Measurements from ENCODE around the gene FNDC3A. TPM values are rescaled to one million over a fixed set of nuclear protein-coding genes. Genes with fewer than 3 reads are reported as not detected.

The FNDC3A gene, protein sequence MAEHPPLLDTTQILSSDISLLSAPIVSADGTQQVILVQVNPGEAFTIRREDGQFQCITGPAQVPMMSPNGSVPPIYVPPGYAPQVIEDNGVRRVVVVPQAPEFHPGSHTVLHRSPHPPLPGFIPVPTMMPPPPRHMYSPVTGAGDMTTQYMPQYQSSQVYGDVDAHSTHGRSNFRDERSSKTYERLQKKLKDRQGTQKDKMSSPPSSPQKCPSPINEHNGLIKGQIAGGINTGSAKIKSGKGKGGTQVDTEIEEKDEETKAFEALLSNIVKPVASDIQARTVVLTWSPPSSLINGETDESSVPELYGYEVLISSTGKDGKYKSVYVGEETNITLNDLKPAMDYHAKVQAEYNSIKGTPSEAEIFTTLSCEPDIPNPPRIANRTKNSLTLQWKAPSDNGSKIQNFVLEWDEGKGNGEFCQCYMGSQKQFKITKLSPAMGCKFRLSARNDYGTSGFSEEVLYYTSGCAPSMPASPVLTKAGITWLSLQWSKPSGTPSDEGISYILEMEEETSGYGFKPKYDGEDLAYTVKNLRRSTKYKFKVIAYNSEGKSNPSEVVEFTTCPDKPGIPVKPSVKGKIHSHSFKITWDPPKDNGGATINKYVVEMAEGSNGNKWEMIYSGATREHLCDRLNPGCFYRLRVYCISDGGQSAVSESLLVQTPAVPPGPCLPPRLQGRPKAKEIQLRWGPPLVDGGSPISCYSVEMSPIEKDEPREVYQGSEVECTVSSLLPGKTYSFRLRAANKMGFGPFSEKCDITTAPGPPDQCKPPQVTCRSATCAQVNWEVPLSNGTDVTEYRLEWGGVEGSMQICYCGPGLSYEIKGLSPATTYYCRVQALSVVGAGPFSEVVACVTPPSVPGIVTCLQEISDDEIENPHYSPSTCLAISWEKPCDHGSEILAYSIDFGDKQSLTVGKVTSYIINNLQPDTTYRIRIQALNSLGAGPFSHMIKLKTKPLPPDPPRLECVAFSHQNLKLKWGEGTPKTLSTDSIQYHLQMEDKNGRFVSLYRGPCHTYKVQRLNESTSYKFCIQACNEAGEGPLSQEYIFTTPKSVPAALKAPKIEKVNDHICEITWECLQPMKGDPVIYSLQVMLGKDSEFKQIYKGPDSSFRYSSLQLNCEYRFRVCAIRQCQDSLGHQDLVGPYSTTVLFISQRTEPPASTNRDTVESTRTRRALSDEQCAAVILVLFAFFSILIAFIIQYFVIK
- total RNA-seq (2021) = 29.7 and 34.3 TPM in 2 replicates
- percentile 85 among the genes with signal in this experiment for Bru-seq, nascent RNA
- percentile 87 among the genes with signal in this experiment for BruChase-seq, experiment 1, labeled RNA remaining after a 2-hour chase
- percentile 79 among the genes with signal in this experiment for BruChase-seq, experiment 2, labeled RNA remaining after a 6-hour chase
- long read RNA-seq, full-length matches to known transcripts = 12 of 18 reads
- long read RNA-seq, partial matches to known transcripts = 2 of 18 reads
- long read RNA-seq, other reads (novel, unspliced or antisense) = 4 of 18 reads

DNA sequence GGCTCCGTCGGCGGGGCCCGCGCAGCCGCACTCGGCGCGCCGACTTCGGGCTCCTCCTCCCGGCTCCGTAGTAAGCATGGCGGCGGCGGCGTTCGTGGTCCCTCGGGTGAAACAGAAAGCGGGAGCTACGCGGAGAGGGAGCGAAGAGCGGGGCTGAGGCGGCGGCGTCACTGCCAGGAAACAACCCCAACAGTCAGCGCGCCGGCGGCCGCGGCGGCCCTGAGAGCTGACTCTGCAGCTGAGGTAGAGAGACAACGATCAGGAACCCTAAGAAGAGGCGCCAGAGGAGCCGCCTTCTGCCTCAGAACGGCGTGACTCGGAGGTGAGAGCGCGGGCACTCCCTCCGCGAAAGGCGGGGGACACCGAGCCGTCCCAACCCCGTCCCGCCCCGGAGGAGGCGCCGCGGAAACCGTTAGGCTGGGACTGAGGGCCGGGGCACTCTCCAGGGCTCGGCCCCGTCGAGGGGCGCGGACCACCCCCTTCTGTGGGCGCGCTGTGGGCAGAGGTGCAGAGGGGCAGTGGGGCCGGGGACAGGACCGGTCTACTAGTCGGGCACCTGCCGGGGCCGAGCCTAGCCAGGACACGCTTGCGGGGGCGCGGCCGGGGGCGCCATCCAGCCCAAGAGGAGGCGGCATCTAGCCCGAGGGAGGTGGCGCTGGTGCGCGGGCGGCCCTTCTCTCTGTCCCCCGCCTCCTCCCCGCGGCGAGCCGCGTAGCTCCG, at the start of gene FNDC3A:
Gene FNDC3A, plus strand, starts transcription at position 57 of the 720 bp plus-strand sequence. CDS start 30,279 bp downstream, outside the sequence.
- H3K9me3 ChIP-seq (ENCODE audit: insufficient read depth, low read depth) = peaks cover 11% of the 10 kb centered on the region; the same call in 1 of the 2 replicates
- POLR2A ChIA-PET (ENCODE audit: unreplicated experiment) = interaction anchor here (0.6 to 0.9 kb wide), 2 partner anchors 9 to 467 kb away, joined by 3 to 12 read pairs; no protein-coding TSS in a partner anchor
- CTCF ChIA-PET = interaction anchor here (0.6 to 0.7 kb wide), 2 partner anchors 136 to 1411 kb away, joined by 3 to 4 read pairs; no protein-coding TSS in a partner anchor

DNA sequence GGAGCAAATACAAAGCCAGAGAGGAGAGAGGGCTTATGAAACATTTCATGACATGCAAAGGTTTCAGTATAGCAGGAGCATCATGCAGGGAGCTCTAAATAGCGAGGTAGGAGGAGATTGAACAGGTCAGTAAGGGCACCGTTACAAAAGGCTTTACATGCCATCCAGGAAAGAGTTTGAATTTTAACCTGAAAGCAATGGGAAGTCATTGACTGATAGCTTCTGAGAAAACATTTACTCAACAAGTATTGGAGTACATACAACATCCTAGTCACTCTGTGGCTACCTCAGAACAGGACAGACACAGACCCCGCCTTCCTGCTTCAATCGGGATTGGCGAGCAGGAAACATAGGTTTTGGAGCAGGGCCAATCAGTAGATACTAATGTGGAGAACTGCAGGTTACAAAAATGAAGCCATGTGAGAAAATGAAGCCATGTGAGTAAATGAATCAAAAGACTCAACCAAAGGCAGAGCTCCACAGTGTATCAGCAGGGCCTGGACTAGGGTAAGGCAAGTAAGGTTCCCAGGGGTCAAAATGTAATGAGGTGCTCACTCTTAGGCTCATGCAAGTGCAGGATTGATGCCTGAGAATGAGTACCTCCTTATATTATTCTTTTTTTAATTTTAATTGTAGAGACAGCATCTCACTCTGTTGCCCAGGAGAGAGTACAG, 46.8 kb upstream of the FNDC3A start:
- no TSS peak for BruUV-seq (replicated peaks)
- CTCF ChIA-PET = no interaction called here
- H3K27ac ChIP-seq = no peak overlapping the region

More for the DNA sequence above, at the start of gene FNDC3A:
- peak; percentile 67 to 89 for DNase-seq
- peaks cover 20% of the 10 kb centered on the region for H3K4me1 ChIP-seq (replicated peaks; ENCODE audit: insufficient read depth)
- H3K36me3 ChIP-seq (ENCODE audit: low read depth) = no peaks in the 10 kb centered on the region
- TF ChIP-seq EZH2 (IDR thresholded peaks at IDR 0.05; ENCODE audit: low read depth) (no peak), CTCF (conservative IDR thresholded peaks at IDR 0.05) (no peak)
- H3K4me3 ChIP-seq = peak within 1 kb of the TSS; percentile 59
- H3K9me2 ChIP-seq (ENCODE audit: insufficient read depth) = no peaks in the 10 kb centered on the region
- peaks cover 14% of the 10 kb centered on the region; the same call in 1 of the 2 replicates for H3F3A ChIP-seq (ENCODE audit: insufficient read depth, low read depth)
- peaks cover 34% of the 10 kb centered on the region for H3K79me2 ChIP-seq (ENCODE audit: low read depth)
- no peaks in the 10 kb centered on the region for H4K20me1 ChIP-seq (ENCODE audit: insufficient read depth)
- intact Hi-C loops (cut with micrococcal nuclease; ENCODE audit: unreplicated experiment) = loop anchor here (2.0 to 5.0 kb wide), 3 partner anchors 123 to 271 kb away; partner anchors contain the start of gene CDADC1
- H2AFZ ChIP-seq = peak within 1 kb of the TSS; percentile 98
- BruUV-seq (replicated peaks) = no TSS peak
- peak within 1 kb of the TSS; percentile 84 for H3K27ac ChIP-seq
- H3K27me3 ChIP-seq (ENCODE audit: insufficient read depth, low read depth) = no peaks in the 10 kb centered on the region
- peak within 1 kb of the TSS; percentile 88 for H3K4me2 ChIP-seq

More for the DNA sequence above, 46.8 kb upstream of the FNDC3A start:
- Histone ChIP-seq H3K4me2 (no peak overlapping the region), H3K27me3 (ENCODE audit: insufficient read depth, low read depth) (no peaks in the 10 kb centered on the region), H3K9me3 (ENCODE audit: insufficient read depth, low read depth) (no peaks in the 10 kb centered on the region), H3K79me2 (ENCODE audit: low read depth) (no peaks in the 10 kb centered on the region), H2AFZ (no peak overlapping the region), H3K9me2 (ENCODE audit: insufficient read depth) (peaks cover 4% of the 10 kb centered on the region; the same call in 1 of the 2 replicates), H3K4me3 (no peak overlapping the region), H3K4me1 (replicated peaks; ENCODE audit: insufficient read depth) (no peaks in the 10 kb centered on the region), H3F3A (ENCODE audit: insufficient read depth, low read depth) (no peaks in the 10 kb centered on the region), H3K36me3 (ENCODE audit: low read depth) (no peaks in the 10 kb centered on the region), H4K20me1 (ENCODE audit: insufficient read depth) (no peaks in the 10 kb centered on the region)
- no peak for DNase-seq
- TF ChIP-seq CTCF (conservative IDR thresholded peaks at IDR 0.05) (no peak), EZH2 (IDR thresholded peaks at IDR 0.05; ENCODE audit: low read depth) (no peak)
- intact Hi-C loops (cut with micrococcal nuclease; ENCODE audit: unreplicated experiment) = no loop called here
- POLR2A ChIA-PET (ENCODE audit: unreplicated experiment) = no interaction called here

Data from PC-9 (cell line).